ENCODE measurements around the gene GREM1.

DNA sequence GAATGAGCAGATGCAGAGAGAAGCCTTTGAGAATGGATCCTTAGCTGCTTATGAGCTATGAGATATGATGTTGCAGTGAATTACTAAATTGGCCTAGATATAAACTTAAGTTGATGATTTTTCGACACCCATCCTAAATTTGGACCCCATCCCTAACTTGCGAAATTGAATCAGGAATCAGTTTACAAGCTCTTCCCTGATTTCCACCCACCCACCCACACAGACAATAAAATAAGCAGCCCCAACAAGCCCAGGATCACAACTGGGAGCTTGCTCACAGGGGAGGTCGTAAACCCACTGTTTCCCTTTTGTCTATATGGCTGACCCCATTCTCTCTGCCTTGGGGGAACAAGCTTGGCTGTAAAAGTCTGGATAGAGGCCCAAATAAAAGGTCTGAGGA is 57.3 kb downstream of the GREM1 start:
- TF ChIP-seq, protein P1, sequence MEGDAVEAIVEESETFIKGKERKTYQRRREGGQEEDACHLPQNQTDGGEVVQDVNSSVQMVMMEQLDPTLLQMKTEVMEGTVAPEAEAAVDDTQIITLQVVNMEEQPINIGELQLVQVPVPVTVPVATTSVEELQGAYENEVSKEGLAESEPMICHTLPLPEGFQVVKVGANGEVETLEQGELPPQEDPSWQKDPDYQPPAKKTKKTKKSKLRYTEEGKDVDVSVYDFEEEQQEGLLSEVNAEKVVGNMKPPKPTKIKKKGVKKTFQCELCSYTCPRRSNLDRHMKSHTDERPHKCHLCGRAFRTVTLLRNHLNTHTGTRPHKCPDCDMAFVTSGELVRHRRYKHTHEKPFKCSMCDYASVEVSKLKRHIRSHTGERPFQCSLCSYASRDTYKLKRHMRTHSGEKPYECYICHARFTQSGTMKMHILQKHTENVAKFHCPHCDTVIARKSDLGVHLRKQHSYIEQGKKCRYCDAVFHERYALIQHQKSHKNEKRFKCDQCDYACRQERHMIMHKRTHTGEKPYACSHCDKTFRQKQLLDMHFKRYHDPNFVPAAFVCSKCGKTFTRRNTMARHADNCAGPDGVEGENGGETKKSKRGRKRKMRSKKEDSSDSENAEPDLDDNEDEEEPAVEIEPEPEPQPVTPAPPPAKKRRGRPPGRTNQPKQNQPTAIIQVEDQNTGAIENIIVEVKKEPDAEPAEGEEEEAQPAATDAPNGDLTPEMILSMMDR (IDR thresholded peaks at IDR 0.05), result no peak
- no peak for TF ChIP-seq POLR2A (IDR thresholded peaks at IDR 0.05)
- TF ChIP-seq EP300 (IDR thresholded peaks at IDR 0.05), result no peak
- no peak for TF ChIP-seq POLR2AphosphoS5 (IDR thresholded peaks at IDR 0.05)
